ENCODE data around the gene RAI1. TPM values are rescaled to one million over a fixed set of nuclear protein-coding genes. Genes with fewer than 3 reads are reported as not detected.
"Not testable (repeated sequence)": the region's sequence is repeated elsewhere in the genome, so short reads cannot be mapped to it uniquely, and the experiment has no call there.

Gene RAI1, protein sequence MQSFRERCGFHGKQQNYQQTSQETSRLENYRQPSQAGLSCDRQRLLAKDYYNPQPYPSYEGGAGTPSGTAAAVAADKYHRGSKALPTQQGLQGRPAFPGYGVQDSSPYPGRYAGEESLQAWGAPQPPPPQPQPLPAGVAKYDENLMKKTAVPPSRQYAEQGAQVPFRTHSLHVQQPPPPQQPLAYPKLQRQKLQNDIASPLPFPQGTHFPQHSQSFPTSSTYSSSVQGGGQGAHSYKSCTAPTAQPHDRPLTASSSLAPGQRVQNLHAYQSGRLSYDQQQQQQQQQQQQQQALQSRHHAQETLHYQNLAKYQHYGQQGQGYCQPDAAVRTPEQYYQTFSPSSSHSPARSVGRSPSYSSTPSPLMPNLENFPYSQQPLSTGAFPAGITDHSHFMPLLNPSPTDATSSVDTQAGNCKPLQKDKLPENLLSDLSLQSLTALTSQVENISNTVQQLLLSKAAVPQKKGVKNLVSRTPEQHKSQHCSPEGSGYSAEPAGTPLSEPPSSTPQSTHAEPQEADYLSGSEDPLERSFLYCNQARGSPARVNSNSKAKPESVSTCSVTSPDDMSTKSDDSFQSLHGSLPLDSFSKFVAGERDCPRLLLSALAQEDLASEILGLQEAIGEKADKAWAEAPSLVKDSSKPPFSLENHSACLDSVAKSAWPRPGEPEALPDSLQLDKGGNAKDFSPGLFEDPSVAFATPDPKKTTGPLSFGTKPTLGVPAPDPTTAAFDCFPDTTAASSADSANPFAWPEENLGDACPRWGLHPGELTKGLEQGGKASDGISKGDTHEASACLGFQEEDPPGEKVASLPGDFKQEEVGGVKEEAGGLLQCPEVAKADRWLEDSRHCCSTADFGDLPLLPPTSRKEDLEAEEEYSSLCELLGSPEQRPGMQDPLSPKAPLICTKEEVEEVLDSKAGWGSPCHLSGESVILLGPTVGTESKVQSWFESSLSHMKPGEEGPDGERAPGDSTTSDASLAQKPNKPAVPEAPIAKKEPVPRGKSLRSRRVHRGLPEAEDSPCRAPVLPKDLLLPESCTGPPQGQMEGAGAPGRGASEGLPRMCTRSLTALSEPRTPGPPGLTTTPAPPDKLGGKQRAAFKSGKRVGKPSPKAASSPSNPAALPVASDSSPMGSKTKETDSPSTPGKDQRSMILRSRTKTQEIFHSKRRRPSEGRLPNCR (N-terminal part only)
- total RNA-seq (2014; rRNA removed; shearing (Covaris generic)) (0.87 and 2.1 TPM in 2 replicates), polyA plus RNA-seq (2016; fragmentation: Nextera tagmentation; extraction: Ambion mirVana) (0.75 and 0.89 TPM in 2 replicates)
- long read RNA-seq, partial matches to known transcripts: 0 of 2 reads
- long read RNA-seq, other reads (novel, unspliced or antisense): 2 of 2 reads

GRCh38 chr17:17681187-17681743 lies at the start of gene RAI1:
Gene RAI1, plus strand, starts transcription at chr17:17681458. Its CDS starts 111,491 bp downstream, at chr17:17792949.
- Mint-ChIP-seq H3K4me1 (peaks cover 35% of the 10 kb centered on the region), H3K4me3 (peak within 1 kb of the TSS; percentile 65), H3K27me3 (ENCODE audit: insufficient read depth, low read depth, poor library complexity) (peaks cover 71% of the 10 kb centered on the region), H3K27ac (no peak within 1 kb of the TSS), H3K36me3 (ENCODE audit: low read depth) (no peaks in the 10 kb centered on the region), H3K9me3 (no peaks in the 10 kb centered on the region)
- peaks cover 10% of the 10 kb centered on the region; the same call in 1 of the 2 replicates for H3F3A ChIP-seq (replicated peaks; ENCODE audit: low read depth)
- H3K4me1 ChIP-seq (ENCODE audit: insufficient read depth): peaks cover 27% of the 10 kb centered on the region
- peak within 1 kb of the TSS; percentile 85 for H3K4me2 ChIP-seq
- H3K36me3 ChIP-seq (ENCODE audit: insufficient read depth): no peaks in the 10 kb centered on the region
- TF ChIP-seq ETS1 (IDR thresholded peaks at IDR 0.05) (no peak), CTCF (conservative IDR thresholded peaks at IDR 0.05; ENCODE audit: low read depth in 2 of 2) (peak; percentile 42 to 63; a peak in 3 of 4 replicates), NANOG (IDR thresholded peaks at IDR 0.05; ENCODE audit: borderline replicate concordance) (no peak)
- no peak within 1 kb of the TSS for H2AFZ ChIP-seq
- DNase-seq (ENCODE audit: low spot score) (peak; percentile 73), ATAC-seq (peak; percentile 35)
- peaks cover 99% of the 10 kb centered on the region for H3K27me3 ChIP-seq (ENCODE audit: insufficient read depth)
- H3K79me2 ChIP-seq (replicated peaks; ENCODE audit: insufficient read depth): no peaks in the 10 kb centered on the region
- no peak within 1 kb of the TSS for H3K27ac ChIP-seq (ENCODE audit: low read depth)
- no peaks in the 10 kb centered on the region for H3K9me2 ChIP-seq (ENCODE audit: insufficient read depth)
- peak within 1 kb of the TSS; percentile 66 for H3K4me3 ChIP-seq
- peaks cover 5% of the 10 kb centered on the region; the same call in 1 of the 2 replicates for H4K20me1 ChIP-seq (replicated peaks; ENCODE audit: insufficient read depth)

DNA sequence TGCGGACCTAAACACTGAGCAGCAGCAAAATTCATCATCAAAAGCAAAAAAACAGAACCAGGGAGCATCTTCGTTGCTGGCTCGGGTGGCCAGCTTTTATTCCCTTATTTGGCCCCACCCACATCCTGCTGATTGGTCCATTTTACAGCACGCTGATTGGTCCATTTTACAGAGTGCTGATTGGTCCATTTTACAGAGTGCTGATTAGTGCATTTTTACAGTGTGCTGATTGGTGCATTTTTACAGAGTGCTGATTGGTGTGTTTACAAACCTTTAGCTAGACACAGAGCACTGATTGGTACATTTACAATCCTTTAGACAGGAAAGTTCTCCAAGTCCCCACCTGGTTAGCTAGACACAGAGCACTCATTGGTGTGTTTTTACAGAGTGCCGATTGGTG lies 48.6 kb upstream of the RAI1 start:
- ATAC-seq; H3K27ac ChIP-seq (ENCODE audit: low read depth); H3F3A ChIP-seq (replicated peaks; ENCODE audit: low read depth); H3K4me1 Mint-ChIP-seq; H4K20me1 ChIP-seq (replicated peaks; ENCODE audit: insufficient read depth); H3K4me3 ChIP-seq; H3K36me3 ChIP-seq (ENCODE audit: insufficient read depth); H3K79me2 ChIP-seq (replicated peaks; ENCODE audit: insufficient read depth); H3K36me3 Mint-ChIP-seq (ENCODE audit: low read depth); DNase-seq (ENCODE audit: low spot score); H3K4me3 Mint-ChIP-seq; H3K4me2 ChIP-seq; H3K27me3 ChIP-seq (ENCODE audit: insufficient read depth); H3K27me3 Mint-ChIP-seq (ENCODE audit: insufficient read depth, low read depth, poor library complexity); H2AFZ ChIP-seq; H3K4me1 ChIP-seq (ENCODE audit: insufficient read depth); H3K9me2 ChIP-seq (ENCODE audit: insufficient read depth); H3K27ac Mint-ChIP-seq: not testable (repeated sequence)
- peaks cover 10% of the 10 kb centered on the region for H3K9me3 Mint-ChIP-seq

Measured in GM23338 (cell line).